Ishikawa (cell line): ENCODE measurements around the gene ACACB.

ENCODE experiments used
- CEBPB ChIP-seq: IDR thresholded peaks from 2 replicates; pipeline ENCODE4 v1.6.1; 2012
- CREB1 ChIP-seq: IDR thresholded peaks from 2 replicates; pipeline ENCODE4 v1.6.1; 2012; ENCODE audit warnings: low read depth
- EGR1 ChIP-seq: IDR thresholded peaks from 2 replicates; pipeline ENCODE4 v1.6.1; 2012
- EP300 ChIP-seq: IDR thresholded peaks from 2 replicates; pipeline ENCODE4 v1.6.1; 2012; ENCODE audit warnings: borderline replicate concordance
- FOXM1 ChIP-seq: IDR thresholded peaks from 2 replicates; pipeline ENCODE4 v1.6.1; 2012; ENCODE audit warnings: low read depth, borderline replicate concordance
- NFIC ChIP-seq: IDR thresholded peaks from 2 replicates; pipeline ENCODE4 v1.6.1; 2012
- RAD21 ChIP-seq: IDR thresholded peaks from 2 replicates; pipeline ENCODE4 v1.6.1; 2012; ENCODE audit warnings: low read depth
- REST ChIP-seq: IDR thresholded peaks from 2 replicates; pipeline ENCODE4 v1.6.1; 2012; ENCODE audit warnings: low read depth, mild to moderate bottlenecking
- TAF1 ChIP-seq: IDR thresholded peaks from 2 replicates; pipeline ENCODE4 v1.6.1; 2012; ENCODE audit warnings: low read depth, mild to moderate bottlenecking
- TCF12 ChIP-seq: IDR thresholded peaks from 2 replicates; pipeline ENCODE4 v1.6.1; 2012; ENCODE audit warnings: low read depth
- TEAD4 ChIP-seq: IDR thresholded peaks from 2 replicates; pipeline ENCODE4 v1.6.1; 2012
- USF1 ChIP-seq: IDR thresholded peaks from 2 replicates; pipeline ENCODE4 v1.6.1; 2012
- YY1 ChIP-seq: IDR thresholded peaks from 2 replicates; pipeline ENCODE4 v1.6.1; 2012; ENCODE audit warnings: low read depth
- ZBTB7A ChIP-seq: IDR thresholded peaks from 2 replicates; pipeline ENCODE4 v1.6.1; 2012; ENCODE audit warnings: low read depth
- TF ChIP-seq, protein P1 (sequence below): IDR thresholded peaks from 2 replicates; pipeline ENCODE4 v1.6.1; 2012

The ACACB gene

GRCh38 chr12:109277899-109278762 lies 161.7 kb downstream of the ACACB start:
- no peak for TF ChIP-seq NFIC
- TF ChIP-seq RAD21 = no peak
- TF ChIP-seq CEBPB = no peak
- TF ChIP-seq FOXM1 = no peak
- no peak for TF ChIP-seq ZBTB7A
- no peak for TF ChIP-seq CREB1
- TF ChIP-seq EP300 = no peak
- TF ChIP-seq TAF1 = no peak
- no peak for TF ChIP-seq EGR1
- TF ChIP-seq REST = no peak
- TF ChIP-seq TCF12 = no peak
- no peak for TF ChIP-seq YY1
- no peak for TF ChIP-seq TEAD4

GRCh38 chr12:109278912-109279311 lies 162.5 kb downstream of the ACACB start:
- TF ChIP-seq CEBPB = no peak
- no peak for TF ChIP-seq CREB1
- no peak for TF ChIP-seq USF1
- TF ChIP-seq REST = no peak
- no peak for TF ChIP-seq EP300
- TF ChIP-seq ZBTB7A = no peak
- TF ChIP-seq FOXM1 = no peak
- TF ChIP-seq TEAD4 = no peak

GRCh38 chr12:109279525-109279924 lies 163.1 kb downstream of the ACACB start:
- TF ChIP-seq CREB1 (no peak), REST (no peak), CEBPB (no peak), TAF1 (no peak), RAD21 (no peak), EP300 (no peak), EGR1 (no peak), USF1 (no peak), TEAD4 (no peak), TCF12 (no peak), ZBTB7A (no peak), YY1 (no peak)
- TF ChIP-seq, protein P1, sequence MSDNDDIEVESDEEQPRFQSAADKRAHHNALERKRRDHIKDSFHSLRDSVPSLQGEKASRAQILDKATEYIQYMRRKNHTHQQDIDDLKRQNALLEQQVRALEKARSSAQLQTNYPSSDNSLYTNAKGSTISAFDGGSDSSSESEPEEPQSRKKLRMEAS = no peak

DNA sequence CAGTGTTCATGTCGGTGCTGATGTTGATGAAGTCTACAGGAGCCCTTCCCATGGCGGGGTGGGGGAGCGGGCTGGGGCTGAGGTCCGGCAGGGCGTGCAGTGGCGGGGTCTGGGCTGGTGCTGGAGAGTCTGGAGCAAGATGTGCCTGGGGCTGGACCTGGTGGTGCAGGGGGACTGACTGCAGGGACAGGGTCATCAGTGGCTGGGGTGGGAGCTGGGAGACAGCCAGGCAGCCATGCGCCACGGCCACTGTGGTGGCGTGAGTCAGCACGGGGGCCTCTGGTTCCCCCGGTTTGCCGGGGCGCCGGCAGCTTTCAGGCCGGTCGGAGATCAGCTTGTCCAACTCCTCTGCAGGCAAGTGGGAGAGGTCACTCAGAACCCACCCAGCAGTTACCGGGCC lies 165.1 kb downstream of the ACACB start:
- TF ChIP-seq, protein P1 = no peak
- no peak for TF ChIP-seq RAD21
- TF ChIP-seq REST = no peak
- TF ChIP-seq CEBPB = no peak
- no peak for TF ChIP-seq YY1
- TF ChIP-seq TCF12 = no peak
